Stimulated activated CD4-positive, alpha-beta T cell treated with anti-CD3 and anti-CD28 coated beads, Interleukin-2, amount 100 ng/mL, for 4 hours (primary cell): ENCODE measurements around the gene CPNE7.
A peak's percentile ranks its signal among the peaks of the same experiment; 100 is the strongest.
"Not testable (repeated sequence)": the region's sequence is repeated elsewhere in the genome, so short reads cannot be mapped to it uniquely, and the experiment has no call there.

ENCODE experiments used
- DNase-seq: peaks from one replicate; pipeline ENCODE4 v3.0.0-alpha.2; 2020; ENCODE audit warnings: low read depth

Gene CPNE7

GRCh38 chr16:89583895-89584644, 8.5 kb downstream of the CPNE7 start:
- no peak for DNase-seq

DNA sequence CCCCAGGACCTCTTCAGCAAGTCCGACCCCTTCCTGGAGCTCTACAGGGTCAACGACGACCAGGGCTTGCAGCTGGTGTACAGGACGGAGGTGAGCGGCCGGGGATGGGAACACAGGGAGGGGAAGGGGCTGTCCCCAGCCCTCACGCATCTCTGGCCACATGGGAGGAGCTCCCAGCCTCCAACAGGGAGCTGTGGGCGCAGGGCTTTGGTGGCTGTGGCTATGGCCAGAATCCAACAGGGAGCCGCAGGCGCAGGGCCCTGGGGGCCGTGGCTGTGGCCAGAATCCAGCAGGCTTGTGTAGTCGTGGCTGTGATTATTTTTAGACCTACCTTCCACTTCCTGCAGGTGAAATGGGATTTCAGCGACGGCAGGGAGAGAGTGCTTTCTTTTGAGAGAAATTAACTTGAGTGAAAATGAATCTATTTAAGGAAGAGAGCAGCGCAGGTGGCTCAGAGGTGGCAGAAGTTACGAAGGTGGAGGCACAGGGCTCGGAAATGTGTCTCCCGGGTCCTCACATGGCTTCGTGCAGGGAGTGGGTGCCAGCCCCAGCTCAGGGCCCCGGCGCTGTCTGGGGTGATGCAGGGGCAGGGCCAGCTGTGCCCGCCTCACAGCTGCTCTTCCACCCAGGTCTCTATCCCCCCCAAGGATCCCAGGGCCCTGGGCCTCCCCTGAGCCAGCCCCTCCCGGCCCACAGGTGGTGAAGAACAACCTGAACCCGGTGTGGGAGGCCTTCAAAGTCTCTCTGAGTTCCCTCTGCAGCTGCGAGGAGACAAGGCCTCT, 9.4 kb downstream of the CPNE7 start:
- DNase-seq = no peak

DNA sequence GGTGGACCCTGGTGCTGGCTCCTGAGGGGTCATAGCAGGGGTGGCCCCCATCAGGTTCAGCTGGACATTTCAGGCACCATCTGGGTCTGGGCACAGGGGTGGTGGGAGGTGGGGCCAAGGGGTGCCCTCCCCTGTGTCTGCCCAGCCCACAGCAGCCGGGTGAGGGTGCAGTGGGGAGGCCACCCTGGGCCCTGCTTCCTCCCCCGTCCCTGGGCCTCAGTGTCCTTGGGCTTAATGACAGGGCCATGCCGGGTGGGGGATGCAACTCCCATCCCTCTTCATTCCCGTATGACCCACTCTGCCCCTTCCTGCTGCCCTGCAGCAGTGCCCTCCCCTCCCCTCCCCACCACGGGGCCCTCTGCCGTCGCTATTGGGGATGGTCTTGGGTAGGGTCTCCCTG, 10.7 kb downstream of the CPNE7 start:
- DNase-seq = no peak

GRCh38 chr16:89586853-89587252, 11.3 kb downstream of the CPNE7 start:
- no peak for DNase-seq

- DNase-seq = not testable (repeated sequence)
These were observed 12.1 kb downstream of the CPNE7 start for GRCh38 chr16:89587676-89588075.

DNA sequence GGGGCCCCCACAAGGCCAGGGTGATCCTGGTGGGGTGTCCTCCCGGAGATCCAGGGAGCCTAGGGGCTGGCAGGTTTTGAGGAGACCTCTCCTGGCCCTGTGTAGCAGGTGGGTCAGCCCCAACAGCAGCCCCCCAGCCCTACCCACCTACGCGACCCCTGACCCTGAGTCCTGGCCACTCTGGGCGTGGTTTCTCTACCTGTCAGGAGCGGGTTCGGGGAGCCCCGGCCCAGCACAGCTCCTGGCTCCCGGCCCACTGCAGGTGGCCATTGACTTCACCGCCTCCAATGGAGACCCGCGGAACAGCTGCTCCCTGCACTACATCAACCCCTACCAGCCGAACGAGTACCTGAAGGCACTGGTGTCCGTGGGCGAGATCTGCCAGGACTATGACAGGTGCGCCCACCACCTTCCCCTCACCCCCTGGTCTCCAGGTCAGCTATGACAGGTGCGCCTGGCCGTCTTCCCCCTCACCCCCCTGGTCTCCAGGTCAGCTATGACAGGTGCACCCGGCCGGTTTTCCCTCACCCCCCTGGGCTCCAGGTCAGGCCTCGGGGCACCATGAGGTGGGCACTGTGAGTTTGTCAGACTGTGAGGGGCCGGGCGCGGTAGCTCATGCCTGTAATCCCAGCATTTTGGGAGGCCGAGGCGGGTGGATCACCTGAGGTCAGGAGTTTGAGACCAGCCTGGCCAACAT, 13.0 kb downstream of the CPNE7 start:
- DNase-seq = no peak

DNA sequence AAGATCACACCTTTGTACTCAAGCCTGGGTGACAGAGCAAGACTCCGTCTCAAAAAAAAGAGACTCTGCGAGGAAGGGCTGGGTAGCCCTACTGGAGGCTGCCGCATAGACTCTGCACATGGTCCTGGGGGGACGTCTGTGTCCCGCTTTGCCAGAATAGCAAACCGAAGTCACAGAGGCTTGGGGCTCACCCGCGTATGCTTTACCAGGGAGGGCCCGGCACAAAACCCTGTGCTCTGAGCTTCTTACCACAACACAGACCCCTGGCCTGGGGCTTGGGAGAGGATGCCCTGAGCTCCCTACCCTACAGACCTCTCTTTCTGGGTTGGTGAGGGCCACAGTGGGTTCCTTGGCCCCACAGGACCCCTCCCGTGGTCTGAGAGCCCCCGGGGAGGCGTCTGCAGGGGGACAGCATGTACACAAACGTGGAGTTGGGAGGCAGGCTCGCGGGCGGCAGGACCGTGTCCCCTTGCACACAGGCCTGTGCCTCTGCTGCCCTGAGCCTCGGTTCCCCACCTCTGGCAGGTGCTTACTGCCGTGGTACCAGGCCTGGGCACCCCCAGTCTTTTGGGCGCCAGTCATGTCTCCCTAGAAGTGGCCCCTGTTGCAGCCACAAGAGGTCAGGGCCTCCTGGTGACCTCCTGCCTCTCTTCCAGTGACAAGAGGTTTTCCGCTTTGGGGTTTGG, 13.8 kb downstream of the CPNE7 start:
- DNase-seq = no peak

- no peak for DNase-seq
These were observed 18.3 kb downstream of the CPNE7 start for GRCh38 chr16:89593841-89594240.

DNA sequence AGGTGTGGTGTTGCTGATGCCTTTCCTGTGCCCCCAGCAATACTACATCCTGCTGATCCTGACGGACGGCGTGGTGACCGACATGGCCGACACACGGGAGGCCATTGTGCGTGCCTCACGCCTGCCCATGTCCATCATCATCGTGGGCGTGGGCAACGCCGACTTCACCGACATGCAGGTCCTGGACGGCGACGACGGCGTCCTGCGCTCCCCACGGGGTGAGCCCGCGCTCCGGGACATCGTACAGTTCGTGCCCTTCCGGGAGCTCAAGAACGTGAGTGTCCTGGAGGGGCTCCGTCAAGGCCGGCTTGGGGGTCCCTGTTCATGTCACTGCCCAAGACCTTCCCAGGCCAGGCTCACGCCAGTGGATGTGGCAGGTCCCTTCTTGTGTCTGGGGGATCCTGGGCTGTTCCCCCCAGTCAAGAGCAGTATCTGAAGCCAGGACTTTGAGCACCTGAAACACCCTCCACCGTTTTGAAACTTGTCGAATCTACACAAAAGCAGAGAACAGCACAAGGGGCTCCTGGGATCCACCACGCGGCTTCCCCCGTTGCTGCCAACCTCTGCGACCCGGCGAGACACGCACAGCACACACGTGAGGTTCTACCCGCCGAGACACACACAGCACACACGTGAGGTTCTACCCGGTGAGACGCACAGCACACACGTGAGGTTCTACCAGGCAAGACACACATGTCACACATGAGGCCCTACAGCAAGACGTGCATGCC, 19.9 kb downstream of the CPNE7 start:
- no peak for DNase-seq

DNA sequence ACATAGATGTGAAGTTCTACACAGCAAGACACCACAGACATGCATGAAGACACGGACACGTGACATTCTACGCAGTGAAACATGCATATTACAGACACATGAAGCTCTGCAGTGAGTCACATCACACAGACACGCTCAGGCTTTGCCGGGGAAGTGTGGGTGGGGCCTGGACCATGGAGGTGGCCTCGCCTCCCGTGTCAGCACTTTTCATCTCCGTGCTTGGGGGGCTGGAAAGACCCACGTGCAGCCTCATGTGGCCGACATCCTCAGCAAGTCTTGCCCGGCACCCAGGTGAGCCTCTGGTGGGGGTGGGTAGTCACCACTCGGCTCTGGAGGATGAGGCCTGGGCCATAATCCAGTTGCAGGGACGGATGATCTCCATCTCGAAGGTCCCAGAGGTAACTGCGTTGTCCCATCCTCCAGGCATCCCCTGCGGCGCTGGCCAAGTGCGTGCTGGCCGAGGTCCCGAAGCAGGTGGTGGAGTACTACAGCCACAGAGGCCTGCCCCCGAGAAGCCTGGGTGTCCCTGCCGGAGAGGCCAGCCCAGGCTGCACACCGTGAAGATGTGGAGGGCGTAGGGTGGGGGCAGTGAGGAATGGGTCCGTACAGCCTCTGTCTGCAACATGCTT, 20.6 kb downstream of the CPNE7 start:
- DNase-seq = no peak

- DNase-seq = no peak
These were observed 21.5 kb downstream of the CPNE7 start for GRCh38 chr16:89596957-89597649.

- DNase-seq = no peak
These were observed 22.6 kb downstream of the CPNE7 start for GRCh38 chr16:89598199-89598598.

DNA sequence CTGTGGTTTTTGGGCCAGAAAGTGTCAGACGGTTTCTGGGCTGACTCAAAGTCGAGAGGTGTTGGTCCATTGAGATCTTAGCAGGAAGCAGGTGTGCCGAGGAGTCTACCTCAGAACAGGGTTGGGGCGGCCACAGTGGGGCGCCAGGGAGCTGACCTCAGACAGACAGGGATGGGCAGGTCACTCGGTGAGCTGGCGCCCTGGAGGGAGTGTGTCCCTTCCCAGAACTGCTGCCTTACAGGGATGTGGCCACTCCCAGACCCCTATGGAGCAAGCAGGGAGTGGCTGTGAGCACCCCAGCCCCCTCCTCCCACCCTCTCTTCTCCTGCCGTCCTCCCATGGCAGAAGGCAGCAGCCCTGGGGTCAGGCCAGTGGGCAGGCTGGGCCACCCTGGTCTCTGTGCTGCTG, 23.9 kb downstream of the CPNE7 start:
- DNase-seq = no peak

DNA sequence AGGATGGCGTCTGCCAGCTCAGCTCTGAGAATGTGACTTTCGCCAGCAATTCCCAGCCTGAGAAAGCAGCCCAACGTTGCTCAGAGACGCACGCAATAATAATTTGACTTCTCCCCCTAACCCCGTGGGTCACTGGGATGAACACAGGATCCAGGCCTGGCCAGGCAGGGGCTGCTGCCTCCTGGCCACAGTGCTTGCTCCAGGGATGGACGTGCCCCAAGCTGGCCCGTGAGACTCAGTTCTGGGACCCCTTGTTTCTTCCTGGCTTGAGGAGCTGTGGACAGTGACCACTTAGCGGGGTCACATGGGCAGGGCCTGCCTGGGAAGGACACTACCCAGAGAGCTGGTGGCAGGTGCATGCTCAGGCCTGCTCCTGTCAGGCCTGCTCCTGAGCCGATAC, 24.3 kb downstream of the CPNE7 start:
- no peak for DNase-seq

DNA sequence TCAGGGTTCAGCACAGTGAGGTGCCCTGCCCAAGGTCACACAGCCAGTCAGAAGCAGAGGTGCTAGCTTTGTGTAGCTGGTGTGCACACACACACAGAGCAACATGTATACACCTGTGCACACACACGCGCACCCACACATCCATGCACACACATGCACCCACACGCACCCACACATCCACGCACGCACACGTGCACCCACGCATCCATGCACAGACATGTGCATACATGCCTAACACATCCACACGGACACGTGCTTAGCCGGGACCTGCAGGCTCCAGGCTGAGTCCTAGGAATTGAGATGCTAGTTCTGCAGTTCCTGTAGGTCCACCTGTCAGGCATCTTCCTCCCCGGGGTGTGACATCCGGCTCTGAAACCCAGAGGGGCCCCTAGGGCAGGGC, 24.9 kb downstream of the CPNE7 start:
- DNase-seq = no peak

- DNase-seq = no peak
These were observed 25.4 kb downstream of the CPNE7 start for GRCh38 chr16:89600956-89601355.

GRCh38 chr16:89601906-89602272, 26.3 kb downstream of the CPNE7 start:
- DNase-seq = no peak

- DNase-seq = peak; percentile 70
These were observed 26.9 kb downstream of the CPNE7 start for GRCh38 chr16:89602273-89602951.

GRCh38 chr16:89602952-89603590, 27.5 kb downstream of the CPNE7 start:
- DNase-seq = no peak

GRCh38 chr16:89604764-89605163, 29.2 kb downstream of the CPNE7 start:
- DNase-seq = no peak
